ENCODE data around the gene LTO1. TPM values are rescaled to one million over a fixed set of nuclear protein-coding genes. Genes with fewer than 3 reads are reported as not detected.

The LTO1 gene
- total RNA-seq, 2 donors from 2014 or later, result 23.2 to 32.2 TPM

DNA sequence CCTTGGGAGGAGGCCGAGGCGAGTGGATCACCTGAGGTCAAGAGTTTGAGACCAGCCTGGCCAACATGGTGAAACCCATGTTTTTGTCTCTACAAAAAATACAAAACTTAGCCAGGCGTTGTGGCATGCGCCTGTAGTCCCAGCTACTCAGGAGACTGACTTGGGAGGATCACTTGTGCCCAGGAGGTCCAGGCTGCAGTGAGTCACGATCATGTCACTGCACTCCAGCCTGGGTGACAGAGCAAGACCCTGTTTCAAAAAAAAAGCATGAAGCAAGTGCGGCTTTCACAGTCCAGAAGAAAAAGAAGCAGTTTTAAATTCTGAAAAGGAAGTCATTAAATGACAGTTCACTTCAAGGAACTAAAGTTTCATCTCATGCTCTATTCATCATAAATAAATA is 7.1 kb upstream of the LTO1 start:
- WGBS, 2 experiments (ENCODE audit: insufficient coverage in 1 of 2, insufficient read length in 1 of 2), result 84 to 94% methylated on average over 5 to 6 of the region's 6 CpGs
- Histone ChIP-seq H3K36me3 (ENCODE audit: control insufficient read depth, insufficient read depth, low read length) (no peaks in the 10 kb centered on the region), H3K27me3 (ENCODE audit: control insufficient read depth, insufficient read depth, low read length, poor library complexity, severe bottlenecking) (peaks cover 8% of the 10 kb centered on the region), H3K9me3 (ENCODE audit: control insufficient read depth, low read length) (peaks cover 4% of the 10 kb centered on the region), H3K9ac (ENCODE audit: extremely low read depth, low read length, poor library complexity, severe bottlenecking) (no peak overlapping the region), H3K4me1 (ENCODE audit: control insufficient read depth, insufficient read depth, low read length) (no peaks in the 10 kb centered on the region), H3K4me3 (ENCODE audit: low read length) (no peak overlapping the region), H3K27ac (ENCODE audit: low read depth, low read length) (no peak overlapping the region)
- no peak for DNase-seq
- Mint-ChIP-seq H3K4me3 (no peak overlapping the region), H3K27me3 (ENCODE audit: insufficient read depth) (peaks cover 12% of the 10 kb centered on the region), H3K27ac (no peak overlapping the region), H3K9me3 (no peaks in the 10 kb centered on the region), H3K4me1 (no peaks in the 10 kb centered on the region), H3K36me3 (ENCODE audit: low read depth) (no peaks in the 10 kb centered on the region)
- TF ChIP-seq, protein P1, sequence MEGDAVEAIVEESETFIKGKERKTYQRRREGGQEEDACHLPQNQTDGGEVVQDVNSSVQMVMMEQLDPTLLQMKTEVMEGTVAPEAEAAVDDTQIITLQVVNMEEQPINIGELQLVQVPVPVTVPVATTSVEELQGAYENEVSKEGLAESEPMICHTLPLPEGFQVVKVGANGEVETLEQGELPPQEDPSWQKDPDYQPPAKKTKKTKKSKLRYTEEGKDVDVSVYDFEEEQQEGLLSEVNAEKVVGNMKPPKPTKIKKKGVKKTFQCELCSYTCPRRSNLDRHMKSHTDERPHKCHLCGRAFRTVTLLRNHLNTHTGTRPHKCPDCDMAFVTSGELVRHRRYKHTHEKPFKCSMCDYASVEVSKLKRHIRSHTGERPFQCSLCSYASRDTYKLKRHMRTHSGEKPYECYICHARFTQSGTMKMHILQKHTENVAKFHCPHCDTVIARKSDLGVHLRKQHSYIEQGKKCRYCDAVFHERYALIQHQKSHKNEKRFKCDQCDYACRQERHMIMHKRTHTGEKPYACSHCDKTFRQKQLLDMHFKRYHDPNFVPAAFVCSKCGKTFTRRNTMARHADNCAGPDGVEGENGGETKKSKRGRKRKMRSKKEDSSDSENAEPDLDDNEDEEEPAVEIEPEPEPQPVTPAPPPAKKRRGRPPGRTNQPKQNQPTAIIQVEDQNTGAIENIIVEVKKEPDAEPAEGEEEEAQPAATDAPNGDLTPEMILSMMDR (conservative IDR thresholded peaks at IDR 0.05), result no peak

GRCh38 chr11:69680688-69681087 is 5.5 kb upstream of the LTO1 start:
- H3K27ac ChIP-seq (ENCODE audit: low read depth, low read length), result no peak overlapping the region
- H3K4me3 Mint-ChIP-seq, result no peak overlapping the region
- no peak overlapping the region for H3K9ac ChIP-seq (ENCODE audit: extremely low read depth, low read length, poor library complexity, severe bottlenecking)
- H3K4me1 ChIP-seq (ENCODE audit: control insufficient read depth, insufficient read depth, low read length), result no peaks in the 10 kb centered on the region
- no peaks in the 10 kb centered on the region for H3K4me1 Mint-ChIP-seq
- no peaks in the 10 kb centered on the region for H3K36me3 ChIP-seq (ENCODE audit: control insufficient read depth, insufficient read depth, low read length)
- H3K36me3 Mint-ChIP-seq (ENCODE audit: low read depth), result no peaks in the 10 kb centered on the region
- peaks cover 10% of the 10 kb centered on the region for H3K27me3 Mint-ChIP-seq (ENCODE audit: insufficient read depth)
- peaks cover 4% of the 10 kb centered on the region for H3K9me3 ChIP-seq (ENCODE audit: control insufficient read depth, low read length)
- DNase-seq, result no peak
- H3K27ac Mint-ChIP-seq, result no peak overlapping the region
- H3K9me3 Mint-ChIP-seq, result no peaks in the 10 kb centered on the region
- no peak overlapping the region for H3K4me3 ChIP-seq (ENCODE audit: low read length)
- H3K27me3 ChIP-seq (ENCODE audit: control insufficient read depth, insufficient read depth, low read length, poor library complexity, severe bottlenecking), result peaks cover 7% of the 10 kb centered on the region
- TF ChIP-seq, protein P1 (conservative IDR thresholded peaks at IDR 0.05), result no peak
- 80 to 87% methylated on average over 1 to 5 of the region's 5 CpGs for whole genome bisulfite sequencing, 2 experiments (ENCODE audit: insufficient coverage in 1 of 2, insufficient read length in 1 of 2)

DNA sequence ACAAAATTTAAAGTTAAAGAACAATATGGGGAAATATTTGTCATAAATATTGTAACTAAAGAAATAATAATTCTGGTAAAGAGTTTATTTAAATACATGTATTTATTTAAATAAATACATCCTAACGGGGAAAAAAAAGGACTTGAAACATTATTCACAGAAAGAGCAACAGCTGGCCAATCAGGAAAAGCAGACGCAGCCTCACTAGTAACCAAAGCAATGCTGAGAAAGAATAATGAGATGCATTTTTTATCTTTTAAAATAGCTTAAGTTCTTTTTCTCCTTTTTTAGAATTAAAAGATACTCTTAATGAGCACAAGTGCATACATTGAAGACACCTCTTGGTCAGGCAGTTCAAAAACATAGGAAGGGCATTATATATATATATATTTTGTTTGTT is 2.6 kb upstream of the LTO1 start:
- peaks cover 4% of the 10 kb centered on the region for H3K36me3 Mint-ChIP-seq (ENCODE audit: low read depth)
- H3K27ac ChIP-seq (ENCODE audit: low read depth, low read length), result no peak overlapping the region
- H3K27me3 Mint-ChIP-seq (ENCODE audit: insufficient read depth), result no peaks in the 10 kb centered on the region
- no peak overlapping the region for H3K27ac Mint-ChIP-seq
- no peak overlapping the region for H3K9ac ChIP-seq (ENCODE audit: extremely low read depth, low read length, poor library complexity, severe bottlenecking)
- peaks cover 8% of the 10 kb centered on the region for H3K4me1 Mint-ChIP-seq
- no peaks in the 10 kb centered on the region for H3K9me3 Mint-ChIP-seq
- H3K36me3 ChIP-seq (ENCODE audit: control insufficient read depth, insufficient read depth, low read length), result peaks cover 5% of the 10 kb centered on the region
- H3K4me1 ChIP-seq (ENCODE audit: control insufficient read depth, insufficient read depth, low read length), result peaks cover 4% of the 10 kb centered on the region
- H3K4me3 Mint-ChIP-seq, result no peak overlapping the region
- H3K27me3 ChIP-seq (ENCODE audit: control insufficient read depth, insufficient read depth, low read length, poor library complexity, severe bottlenecking), result no peaks in the 10 kb centered on the region
- H3K9me3 ChIP-seq (ENCODE audit: control insufficient read depth, low read length), result no peaks in the 10 kb centered on the region
- TF ChIP-seq, protein P1 (conservative IDR thresholded peaks at IDR 0.05), result no peak
- 95% methylated on average over 2 of the region's 2 CpGs; no CpG with 5 or more reads in 1 of the 2 experiments for WGBS, 2 experiments (ENCODE audit: insufficient coverage in 1 of 2, insufficient read length in 1 of 2)
- no peak for DNase-seq
- no peak overlapping the region for H3K4me3 ChIP-seq (ENCODE audit: low read length)
